ENCODE data around the gene TNRC18. TPM values are rescaled to one million over a fixed set of nuclear protein-coding genes. Genes with fewer than 3 reads are reported as not detected.

Gene TNRC18
- total and polyA plus RNA-seq, 2 donors (not counting 3 experiments of a cell fraction or from before 2014, with no cell fraction given), result 14.8 to 64.6 TPM

- CTCF ChIA-PET, result interaction anchor here (1.1 to 2.5 kb wide), 4 partner anchors 8 to 177 kb away, joined by 3 to 9 read pairs (median 4); no protein-coding TSS in a partner anchor
- no peaks in the 10 kb centered on the region for H3K9me1 ChIP-seq (replicated peaks; ENCODE audit: control insufficient read depth, extremely low read depth, insufficient read depth, low read length)
- H3K36me3 ChIP-seq (ENCODE audit: control insufficient read depth in 2 of 2, extremely low read depth in 1 of 2, insufficient read depth in 2 of 2, low read length in 2 of 2), result peaks cover 0 to 2% of the 10 kb centered on the region in 2 experiments
- no peaks in the 10 kb centered on the region for H3K27me3 ChIP-seq (ENCODE audit: control insufficient read depth in 2 of 2, insufficient read depth in 2 of 2, low read length in 2 of 2)
- peaks cover 3% of the 10 kb centered on the region for H4K20me1 ChIP-seq (replicated peaks; ENCODE audit: control insufficient read depth, extremely low read depth, insufficient read depth, low read length)
- no peak overlapping the region for H3K4me2 ChIP-seq (ENCODE audit: insufficient read depth, low read length)
- peaks cover 9% of the 10 kb centered on the region for H3K4me1 ChIP-seq (ENCODE audit: control insufficient read depth, extremely low read depth, insufficient read depth, low read length)
- no peak overlapping the region for H3K27ac ChIP-seq (ENCODE audit: insufficient read depth, low read depth, low read length)
- intact Hi-C loops (cut with micrococcal nuclease) (no loop called here), dilution Hi-C loops (cut with MboI; ENCODE audit: extremely low pct_ligation_motif_present, low sequenced_read_pairs) (no loop called here)
- H3K4me3 ChIP-seq (replicated peaks in 1 of 3; ENCODE audit: insufficient read depth in 1 of 3, low read depth in 1 of 3, low read length in 3 of 3), result no peak overlapping the region
- POLR2A ChIA-PET, result no interaction called here
- peaks cover 73% of the 10 kb centered on the region for H3K79me2 ChIP-seq (ENCODE audit: control insufficient read depth, insufficient read depth, low read length)
- FAIRE-seq (peak; percentile 31), DNase-seq (ENCODE audit: low read depth, low spot score) (no peak)
- no TSS peak for BruUV-seq (replicated peaks)
- no peak overlapping the region for H3K9ac ChIP-seq (replicated peaks; ENCODE audit: extremely low read depth, insufficient read depth, low read length)
- TF ChIP-seq FOS (IDR thresholded peaks at IDR 0.05; ENCODE audit: borderline replicate concordance, insufficient read depth, low read length) (no peak), MYC (IDR thresholded peaks at IDR 0.05; ENCODE audit: low read depth, low read length) (no peak), POLR2AphosphoS5 (IDR thresholded peaks at IDR 0.05; ENCODE audit: insufficient read depth, low read depth, low read length) (no peak)
- H2AFZ ChIP-seq (ENCODE audit: low read depth, low read length), result no peak overlapping the region
- H3K9me3 ChIP-seq (replicated peaks; ENCODE audit: control insufficient read depth, insufficient read depth, low read length), result no peaks in the 10 kb centered on the region
Measured at GRCh38 chr7:5417106-5418071, 6.2 kb downstream of the TNRC18 start.

GRCh38 chr7:5414916-5415315, 8.7 kb downstream of the TNRC18 start:
- Histone ChIP-seq H3K9me3 (replicated peaks; ENCODE audit: control insufficient read depth, insufficient read depth, low read length) (no peaks in the 10 kb centered on the region), H3K27ac (ENCODE audit: insufficient read depth, low read depth, low read length) (no peak overlapping the region), H3K9me1 (replicated peaks; ENCODE audit: control insufficient read depth, extremely low read depth, insufficient read depth, low read length) (no peaks in the 10 kb centered on the region), H3K36me3 (ENCODE audit: control insufficient read depth in 2 of 2, extremely low read depth in 1 of 2, insufficient read depth in 2 of 2, low read length in 2 of 2) (peaks cover 0 to 2% of the 10 kb centered on the region in 2 experiments), H2AFZ (ENCODE audit: low read depth, low read length) (no peak overlapping the region), H3K9ac (replicated peaks; ENCODE audit: extremely low read depth, insufficient read depth, low read length) (no peak overlapping the region), H4K20me1 (replicated peaks; ENCODE audit: control insufficient read depth, extremely low read depth, insufficient read depth, low read length) (peaks cover 3% of the 10 kb centered on the region), H3K4me1 (ENCODE audit: control insufficient read depth, extremely low read depth, insufficient read depth, low read length) (peaks cover 15% of the 10 kb centered on the region), H3K27me3 (ENCODE audit: control insufficient read depth in 2 of 2, insufficient read depth in 2 of 2, low read length in 2 of 2) (no peaks in the 10 kb centered on the region), H3K4me2 (ENCODE audit: insufficient read depth, low read length) (no peak overlapping the region), H3K4me3 (replicated peaks in 1 of 3; ENCODE audit: insufficient read depth in 1 of 3, low read depth in 1 of 3, low read length in 3 of 3) (no peak overlapping the region), H3K79me2 (ENCODE audit: control insufficient read depth, insufficient read depth, low read length) (peaks cover 57% of the 10 kb centered on the region)
- no TSS peak for BruUV-seq (replicated peaks)
- POLR2A ChIA-PET, result no interaction called here
- dilution Hi-C loops (cut with MboI; ENCODE audit: extremely low pct_ligation_motif_present, low sequenced_read_pairs), result no loop called here
- FAIRE-seq, result no peak
- TF ChIP-seq POLR2AphosphoS5 (IDR thresholded peaks at IDR 0.05; ENCODE audit: insufficient read depth, low read depth, low read length) (no peak), GATA2 (IDR thresholded peaks at IDR 0.05; ENCODE audit: insufficient read depth, insufficient read length, low read depth, low read length) (no peak), FOS (IDR thresholded peaks at IDR 0.05; ENCODE audit: borderline replicate concordance, insufficient read depth, low read length) (no peak), JUN (IDR thresholded peaks at IDR 0.05; ENCODE audit: borderline replicate concordance, insufficient read depth, insufficient read length, low read depth) (no peak), POLR2A (IDR thresholded peaks at IDR 0.05; ENCODE audit: low read depth, low read length) (no peak), MYC (IDR thresholded peaks at IDR 0.05; ENCODE audit: low read depth, low read length) (no peak), EZH2 (IDR thresholded peaks at IDR 0.05; ENCODE audit: borderline replicate concordance, low read depth, low read length, severe bottlenecking) (no peak)
- TF ChIP-seq, protein P1, sequence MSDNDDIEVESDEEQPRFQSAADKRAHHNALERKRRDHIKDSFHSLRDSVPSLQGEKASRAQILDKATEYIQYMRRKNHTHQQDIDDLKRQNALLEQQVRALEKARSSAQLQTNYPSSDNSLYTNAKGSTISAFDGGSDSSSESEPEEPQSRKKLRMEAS (IDR thresholded peaks at IDR 0.05; ENCODE audit: insufficient read depth, insufficient read length), result no peak
- TF ChIP-seq, protein P2, sequence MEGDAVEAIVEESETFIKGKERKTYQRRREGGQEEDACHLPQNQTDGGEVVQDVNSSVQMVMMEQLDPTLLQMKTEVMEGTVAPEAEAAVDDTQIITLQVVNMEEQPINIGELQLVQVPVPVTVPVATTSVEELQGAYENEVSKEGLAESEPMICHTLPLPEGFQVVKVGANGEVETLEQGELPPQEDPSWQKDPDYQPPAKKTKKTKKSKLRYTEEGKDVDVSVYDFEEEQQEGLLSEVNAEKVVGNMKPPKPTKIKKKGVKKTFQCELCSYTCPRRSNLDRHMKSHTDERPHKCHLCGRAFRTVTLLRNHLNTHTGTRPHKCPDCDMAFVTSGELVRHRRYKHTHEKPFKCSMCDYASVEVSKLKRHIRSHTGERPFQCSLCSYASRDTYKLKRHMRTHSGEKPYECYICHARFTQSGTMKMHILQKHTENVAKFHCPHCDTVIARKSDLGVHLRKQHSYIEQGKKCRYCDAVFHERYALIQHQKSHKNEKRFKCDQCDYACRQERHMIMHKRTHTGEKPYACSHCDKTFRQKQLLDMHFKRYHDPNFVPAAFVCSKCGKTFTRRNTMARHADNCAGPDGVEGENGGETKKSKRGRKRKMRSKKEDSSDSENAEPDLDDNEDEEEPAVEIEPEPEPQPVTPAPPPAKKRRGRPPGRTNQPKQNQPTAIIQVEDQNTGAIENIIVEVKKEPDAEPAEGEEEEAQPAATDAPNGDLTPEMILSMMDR (IDR thresholded peaks at IDR 0.05; ENCODE audit: extremely low read depth in 1 of 2, insufficient read depth in 1 of 2, low read depth in 1 of 2, low read length in 2 of 2), result no peak
- CTCF ChIA-PET, result no interaction called here
- no peak for DNase-seq (ENCODE audit: low read depth, low spot score)
- intact Hi-C loops (cut with micrococcal nuclease), result no loop called here
